Thyroid gland (tissue), 4 donors: ENCODE data around the gene KCTD17.

ENCODE experiments used
- POLR2A ChIP-seq, 2 donors: fragments of 450-650 bp; IDR thresholded peaks; one replicate each; pipeline ENCODE4 v1.6.1; 2017; ENCODE audit warnings: antibody characterized with exemption in 2 of 2, mild to moderate bottlenecking in 2 of 2, moderate library complexity in 1 of 2
- TF ChIP-seq, protein P1 (sequence below), 6 experiments: fragments of 200-600 bp in 3 of 6; fragments of 450-650 bp in 3 of 6; sonication (generic) in 3 of 6; IDR thresholded peaks; one replicate each; pipeline ENCODE4 v1.5.1; 2016 to 2019; ENCODE audit warnings: antibody characterized with exemption in 6 of 6, mild to moderate bottlenecking in 2 of 6, inconsistent platforms in 1 of 6, moderate library complexity in 1 of 6

DNA sequence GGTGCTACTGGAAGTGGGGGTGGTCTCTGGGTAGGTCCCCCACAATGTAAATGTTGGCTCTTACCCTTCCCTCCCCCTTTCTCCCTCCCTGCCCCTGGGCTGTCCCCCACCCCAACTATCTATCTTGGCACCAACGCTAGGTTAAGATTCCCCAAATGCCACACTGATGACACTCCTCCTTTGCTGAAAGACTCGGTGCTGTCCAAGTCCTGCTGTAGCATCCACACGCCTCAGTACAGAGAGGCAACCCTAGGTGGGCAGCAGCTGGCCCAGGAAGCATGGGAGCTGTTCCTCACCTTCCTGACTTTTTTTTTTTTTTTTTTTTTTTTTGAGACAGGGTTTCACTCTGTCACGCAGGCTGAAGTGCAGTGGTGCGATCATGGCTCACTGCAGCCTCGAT lies 3.4 kb upstream of the KCTD17 start:
- TF ChIP-seq, protein P1, sequence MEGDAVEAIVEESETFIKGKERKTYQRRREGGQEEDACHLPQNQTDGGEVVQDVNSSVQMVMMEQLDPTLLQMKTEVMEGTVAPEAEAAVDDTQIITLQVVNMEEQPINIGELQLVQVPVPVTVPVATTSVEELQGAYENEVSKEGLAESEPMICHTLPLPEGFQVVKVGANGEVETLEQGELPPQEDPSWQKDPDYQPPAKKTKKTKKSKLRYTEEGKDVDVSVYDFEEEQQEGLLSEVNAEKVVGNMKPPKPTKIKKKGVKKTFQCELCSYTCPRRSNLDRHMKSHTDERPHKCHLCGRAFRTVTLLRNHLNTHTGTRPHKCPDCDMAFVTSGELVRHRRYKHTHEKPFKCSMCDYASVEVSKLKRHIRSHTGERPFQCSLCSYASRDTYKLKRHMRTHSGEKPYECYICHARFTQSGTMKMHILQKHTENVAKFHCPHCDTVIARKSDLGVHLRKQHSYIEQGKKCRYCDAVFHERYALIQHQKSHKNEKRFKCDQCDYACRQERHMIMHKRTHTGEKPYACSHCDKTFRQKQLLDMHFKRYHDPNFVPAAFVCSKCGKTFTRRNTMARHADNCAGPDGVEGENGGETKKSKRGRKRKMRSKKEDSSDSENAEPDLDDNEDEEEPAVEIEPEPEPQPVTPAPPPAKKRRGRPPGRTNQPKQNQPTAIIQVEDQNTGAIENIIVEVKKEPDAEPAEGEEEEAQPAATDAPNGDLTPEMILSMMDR (IDR thresholded peaks at IDR 0.05): no peak
- TF ChIP-seq POLR2A (IDR thresholded peaks at IDR 0.05): no peak
